K562 (cell line): ENCODE measurements around the gene CCDC127. TPM values are rescaled to one million over a fixed set of nuclear protein-coding genes. Genes with fewer than 3 reads are reported as not detected.
A peak's percentile ranks its signal among the peaks of the same experiment; 100 is the strongest.

ENCODE experiments used
- CTCF ChIP-seq, 3 experiments: IDR thresholded peaks in 2 of 3; conservative IDR thresholded peaks in 1 of 3; 2 replicates each; pipeline ENCODE4 v1.5.1; 2011 to 2012; ENCODE audit warnings: low read length in 3 of 3, mild to moderate bottlenecking in 3 of 3, control low read depth in 2 of 3, improper control_type of control experiment in 1 of 3, inconsistent platforms in 1 of 3, low read depth in 1 of 3, mixed read lengths in 1 of 3, moderate library complexity in 1 of 3; ENCODE audit not compliant: insufficient read depth in 2 of 3
- EHMT2 ChIP-seq: fragments of 450-650 bp; IDR thresholded peaks from 2 replicates; pipeline ENCODE4 v1.6.1; 2018; ENCODE audit warnings: antibody characterized with exemption
- GABPB2 ChIP-seq: fragments of 250-450 bp; sonication (Bioruptor Pico); conservative IDR thresholded peaks from 2 replicates; pipeline ENCODE4 v1.5.1; 2021; ENCODE audit warnings: mild to moderate bottlenecking
- GTF3C2 ChIP-seq: IDR thresholded peaks from 3 replicates; pipeline ENCODE4 v1.6.1; 2011; ENCODE audit warnings: borderline replicate concordance, mild to moderate bottlenecking, moderate library complexity; ENCODE audit not compliant: insufficient read length; ENCODE audit errors: extremely low read depth
- HDAC8 ChIP-seq: fragments of 450-650 bp; IDR thresholded peaks from 2 replicates; pipeline ENCODE4 v1.6.1; 2016; ENCODE audit warnings: mild to moderate bottlenecking, missing genetic modification characterization, moderate library complexity, missing compliant biosample characterization
- HLTF ChIP-seq: fragments of 450-650 bp; IDR thresholded peaks from 2 replicates; pipeline ENCODE4 v1.6.1; 2016
- MAX ChIP-seq: sonication (generic); formaldehyde crosslinking; IDR thresholded peaks from 2 replicates; pipeline ENCODE4 v1.9.0; 2022; ENCODE audit warnings: mild to moderate bottlenecking, missing genetic modification reagents
- MXD1 ChIP-seq: fragments of 250-450 bp; sonication (Bioruptor Pico); IDR thresholded peaks from 2 replicates; pipeline ENCODE4 v1.8.0; 2021; ENCODE audit warnings: borderline replicate concordance, mild to moderate bottlenecking, moderate library complexity; ENCODE audit not compliant: poor library complexity, severe bottlenecking
- NR4A1 ChIP-seq, 2 experiments: fragments of 250-450 bp in 1 of 2; fragments of 450-650 bp in 1 of 2; sonication (Bioruptor Pico) in 1 of 2; IDR thresholded peaks; 2 replicates each; pipeline versions ENCODE4 v1.4.0 to v1.6.1; 2016 to 2020; ENCODE audit warnings: mild to moderate bottlenecking in 2 of 2, missing compliant biosample characterization in 1 of 2, missing genetic modification characterization in 1 of 2, moderate library complexity in 1 of 2
- PRMT5 ChIP-seq: sonication (generic); formaldehyde crosslinking; IDR thresholded peaks from 2 replicates; pipeline ENCODE4 v1.5.0; 2020; ENCODE audit warnings: missing genetic modification reagents
- PTRF ChIP-seq: fragments of 450-650 bp; IDR thresholded peaks from 2 replicates; pipeline ENCODE4 v1.6.1; 2016; ENCODE audit warnings: mild to moderate bottlenecking, missing genetic modification characterization, missing compliant biosample characterization
- SP1 ChIP-seq: sonication (generic); formaldehyde crosslinking; IDR thresholded peaks from 2 replicates; pipeline ENCODE4 v1.8.1; 2022; ENCODE audit warnings: mild to moderate bottlenecking, missing genetic modification reagents
- SREBF2 ChIP-seq: sonication (generic); formaldehyde crosslinking; IDR thresholded peaks from 2 replicates; pipeline ENCODE4 v1.4.0; 2020; ENCODE audit warnings: mild to moderate bottlenecking, missing genetic modification reagents
- ZFPM2 ChIP-seq: fragments of 250-450 bp; sonication (Bioruptor Pico); IDR thresholded peaks from 2 replicates; pipeline ENCODE4 v1.5.1; 2022; ENCODE audit warnings: mild to moderate bottlenecking
- ZNF384 ChIP-seq: IDR thresholded peaks from 2 replicates; pipeline ENCODE4 v1.6.1; 2012; ENCODE audit warnings: low read depth, low read length, improper control_type of control experiment
- ZNF518B ChIP-seq: fragments of 250-450 bp; sonication (Bioruptor Pico); IDR thresholded peaks from 2 replicates; pipeline ENCODE4 v1.5.0; 2021; ENCODE audit warnings: mild to moderate bottlenecking, moderate library complexity
- ZZZ3 ChIP-seq: fragments of 450-650 bp; IDR thresholded peaks from 2 replicates; pipeline ENCODE4 v1.6.1; 2016; ENCODE audit warnings: antibody characterized with exemption, mild to moderate bottlenecking, moderate library complexity
- polyA plus RNA-seq, 8 experiments: library from polyadenylated mRNA; depleted of rRNA in 4 of 8; stranded (reverse) in 5 of 8; unstranded in 3 of 8; fragments of >200 nt; fragmentation: Nextera tagmentation in 2 of 8; fragmentation: Illumina TruSeq in 1 of 8; extraction: Ambion mirVana in 2 of 8; extraction: Trizol in 1 of 8; gene quantifications; 2 replicates each; pipeline versions ENCODE4 v1.2.1 to v1.2.3, GENCODE V29; 2011 to 2014; ENCODE audit warnings: inconsistent platforms in 1 of 8, missing spikeins in 1 of 8
- total RNA-seq, 7 experiments: library from RNA; depleted of rRNA in 6 of 7; stranded (reverse); fragments of >200 nt in 6 of 7; fragmentation: Illumina TruSeq in 2 of 7; extraction: Trizol in 2 of 7; gene quantifications; 2 replicates each; pipeline versions ENCODE4 v1.2.1 to v1.2.3, GENCODE V29; 2011 to 2021; ENCODE audit warnings: low replicate concordance in 1 of 7

The CCDC127 gene
- total and polyA plus RNA-seq, 9 of the 15 experiments (the other 6 are each of a cell fraction or from before 2014, with no cell fraction given) = 2.7 to 4.5 (median 4.1) TPM

GRCh38 chr5:188488-189481 is 29.2 kb downstream of the CCDC127 start (continued):
- TF ChIP-seq GTF3C2 (no peak), NR4A1 (CRISPR knock-in tag; IDR thresholded peaks at IDR 0.05) (no peak), NR4A1 (tag; IDR thresholded peaks at IDR 0.05) (no peak), ZFPM2 (CRISPR knock-in tag) (no peak), MXD1 (CRISPR knock-in tag) (no peak), ZNF384 (no peak), PRMT5 (CRISPR knock-in tag) (no peak), GABPB2 (CRISPR knock-in tag) (no peak), HDAC8 (no peak), HLTF (no peak), ZZZ3 (no peak), PTRF (tag) (no peak), EHMT2 (no peak), CTCF (IDR thresholded peaks at IDR 0.05 in 2 of 3, conservative IDR thresholded peaks at IDR 0.05 in 1 of 3; ENCODE audit: insufficient read depth in 2 of 3, low read depth in 1 of 3, low read length in 3 of 3) (peak; percentile 92 to 96 (median 94)), SP1 (CRISPR knock-in tag) (0 out of 2 replicates have a peak, but pooled peaks have one; percentile 34), ZNF518B (CRISPR knock-in tag) (no peak), SREBF2 (no peak), MAX (CRISPR knock-in tag) (no peak)
